Esophagus squamous epithelium (tissue), 5 donors: ENCODE data around the gene CDH12. TPM values are rescaled to one million over a fixed set of nuclear protein-coding genes. Genes with fewer than 3 reads are reported as not detected.

Experiments
- DNase-seq: peaks from one replicate; lab custom pipeline; 2025; lab: John Stamatoyannopoulos, UW
- H3K27ac ChIP-seq, 4 donors: fragments of 200-600 bp; sonication (generic); one replicate each; pipeline ENCODE4 v1.5.1; 2016 to 2019; ENCODE audit warnings: mild to moderate bottlenecking in 1 of 4
- H3K27me3 ChIP-seq, 4 donors: fragments of 200-600 bp; sonication (generic); 1 replicate in 3 of 4; 2 replicates in 1 of 4; pipeline versions ENCODE4 v1.5.1 to v1.6.0; 2017 to 2021; ENCODE audit warnings: antibody characterized with exemption in 1 of 4
- H3K36me3 ChIP-seq, 3 donors: fragments of 200-600 bp; sonication (generic); one replicate each; pipeline ENCODE4 v1.5.1; 2016 to 2019
- H3K4me1 ChIP-seq, 3 donors: fragments of 200-600 bp; sonication (generic); one replicate each; pipeline ENCODE4 v1.5.1; 2017 to 2019
- H3K4me3 ChIP-seq, 4 donors: fragments of 200-600 bp; sonication (generic); 1 replicate in 3 of 4; 2 replicates in 1 of 4; pipeline ENCODE4 v1.5.1; 2016 to 2019; ENCODE audit warnings: mild to moderate bottlenecking in 2 of 4, moderate library complexity in 1 of 4
- H3K9me3 ChIP-seq, 3 donors: fragments of 200-600 bp; sonication (generic); one replicate each; pipeline ENCODE4 v1.5.1; 2016 to 2019
- POLR2A ChIP-seq, 4 donors: fragments of 450-650 bp; IDR thresholded peaks; one replicate each; pipeline ENCODE4 v1.6.1; 2017; ENCODE audit warnings: antibody characterized with exemption in 4 of 4, mild to moderate bottlenecking in 4 of 4, moderate library complexity in 3 of 4
- WGBS, 2 donors: methylation state at CpG; one replicate each; pipeline ENCODE4 v1.1.5; 2018; 5-methylcytosine and 5-hydroxymethylcytosine counted together
- intact Hi-C: fragments of 100-400 bp; cut with DNase I; formaldehyde crosslinking; loops from one replicate; pipeline ENCODE4 v1.15.0; 2022
- total RNA-seq, 4 donors: library from RNA; depleted of rRNA; stranded (reverse); fragments of >200 nt; gene quantifications; one replicate each; pipeline ENCODE4 v1.1.0, GENCODE V29; 2016
- TF ChIP-seq, protein P1 (sequence below), 6 experiments: fragments of 450-650 bp in 4 of 6; fragments of 200-600 bp in 2 of 6; sonication (generic) in 2 of 6; IDR thresholded peaks; one replicate each; pipeline ENCODE4 v1.5.1; 2016 to 2019; ENCODE audit warnings: antibody characterized with exemption in 6 of 6, mild to moderate bottlenecking in 4 of 6, moderate library complexity in 4 of 6
- donor health status: DM: yes; HTN: yes; CAD: no.

The CDH12 gene
- total RNA-seq, 4 donors from 2014 or later: not detected

DNA sequence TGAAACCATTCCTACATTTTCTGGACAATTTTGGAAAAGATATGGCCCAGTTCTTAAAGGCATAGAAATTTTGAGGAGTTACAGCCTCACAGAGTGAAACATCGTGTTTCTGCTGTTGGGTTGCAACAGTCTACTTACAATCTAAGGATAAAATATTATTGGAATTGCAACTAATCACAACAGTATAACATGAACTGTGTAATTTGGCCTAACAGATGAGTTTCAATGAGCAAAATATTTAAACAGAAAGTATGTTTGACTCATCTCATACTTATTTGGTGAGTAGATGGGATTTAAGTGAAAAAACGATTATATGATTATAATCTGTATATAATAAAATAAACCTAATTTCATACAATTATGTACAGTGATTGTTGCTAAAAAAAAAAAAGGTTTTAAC, 1061.8 kb downstream of the CDH12 start:
- 46 to 51% methylated on average over 2 of the region's 2 CpGs for WGBS, 2 donors
- intact Hi-C loops: no loop called here

DNA sequence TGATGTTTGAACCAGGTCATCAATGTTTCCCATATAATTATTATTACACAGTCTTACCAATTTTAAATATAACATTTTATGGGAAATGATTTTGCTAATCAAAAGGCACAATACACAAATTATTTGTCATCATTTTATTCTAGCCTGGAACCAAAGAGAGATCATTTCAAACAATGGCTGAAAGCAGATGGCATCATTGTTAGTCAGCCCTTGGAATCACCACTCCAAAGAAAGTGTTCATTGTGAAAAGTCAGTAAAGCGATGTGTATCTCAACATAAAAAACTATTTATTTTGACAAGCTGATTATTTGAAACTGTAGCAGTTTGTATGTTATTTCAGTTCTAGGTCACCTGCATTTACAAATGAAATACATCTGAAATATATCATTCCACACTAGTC, 1068.7 kb downstream of the CDH12 start:
- Histone ChIP-seq H3K36me3 (no peaks in the 10 kb centered on the region), H3K9me3 (no peaks in the 10 kb centered on the region), H3K27ac (no peak overlapping the region), H3K27me3 (no peaks in the 10 kb centered on the region), H3K4me1 (no peaks in the 10 kb centered on the region), H3K4me3 (no peak overlapping the region)
- WGBS, 2 donors: 53 to 58% methylated on average over 1 of the region's 1 CpG
- TF ChIP-seq, protein P1, sequence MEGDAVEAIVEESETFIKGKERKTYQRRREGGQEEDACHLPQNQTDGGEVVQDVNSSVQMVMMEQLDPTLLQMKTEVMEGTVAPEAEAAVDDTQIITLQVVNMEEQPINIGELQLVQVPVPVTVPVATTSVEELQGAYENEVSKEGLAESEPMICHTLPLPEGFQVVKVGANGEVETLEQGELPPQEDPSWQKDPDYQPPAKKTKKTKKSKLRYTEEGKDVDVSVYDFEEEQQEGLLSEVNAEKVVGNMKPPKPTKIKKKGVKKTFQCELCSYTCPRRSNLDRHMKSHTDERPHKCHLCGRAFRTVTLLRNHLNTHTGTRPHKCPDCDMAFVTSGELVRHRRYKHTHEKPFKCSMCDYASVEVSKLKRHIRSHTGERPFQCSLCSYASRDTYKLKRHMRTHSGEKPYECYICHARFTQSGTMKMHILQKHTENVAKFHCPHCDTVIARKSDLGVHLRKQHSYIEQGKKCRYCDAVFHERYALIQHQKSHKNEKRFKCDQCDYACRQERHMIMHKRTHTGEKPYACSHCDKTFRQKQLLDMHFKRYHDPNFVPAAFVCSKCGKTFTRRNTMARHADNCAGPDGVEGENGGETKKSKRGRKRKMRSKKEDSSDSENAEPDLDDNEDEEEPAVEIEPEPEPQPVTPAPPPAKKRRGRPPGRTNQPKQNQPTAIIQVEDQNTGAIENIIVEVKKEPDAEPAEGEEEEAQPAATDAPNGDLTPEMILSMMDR (IDR thresholded peaks at IDR 0.05): no peak
- TF ChIP-seq POLR2A (IDR thresholded peaks at IDR 0.05): no peak
- intact Hi-C loops: no loop called here
- DNase-seq: no peak

More for the DNA sequence above, 1061.8 kb downstream of the CDH12 start:
- no peak for TF ChIP-seq POLR2A (IDR thresholded peaks at IDR 0.05)
- TF ChIP-seq, protein P1 (IDR thresholded peaks at IDR 0.05): no peak
- Histone ChIP-seq H3K9me3 (no peaks in the 10 kb centered on the region), H3K27me3 (no peaks in the 10 kb centered on the region), H3K4me1 (no peaks in the 10 kb centered on the region), H3K27ac (no peak overlapping the region), H3K36me3 (no peaks in the 10 kb centered on the region), H3K4me3 (no peak overlapping the region)
- no peak for DNase-seq

DNA sequence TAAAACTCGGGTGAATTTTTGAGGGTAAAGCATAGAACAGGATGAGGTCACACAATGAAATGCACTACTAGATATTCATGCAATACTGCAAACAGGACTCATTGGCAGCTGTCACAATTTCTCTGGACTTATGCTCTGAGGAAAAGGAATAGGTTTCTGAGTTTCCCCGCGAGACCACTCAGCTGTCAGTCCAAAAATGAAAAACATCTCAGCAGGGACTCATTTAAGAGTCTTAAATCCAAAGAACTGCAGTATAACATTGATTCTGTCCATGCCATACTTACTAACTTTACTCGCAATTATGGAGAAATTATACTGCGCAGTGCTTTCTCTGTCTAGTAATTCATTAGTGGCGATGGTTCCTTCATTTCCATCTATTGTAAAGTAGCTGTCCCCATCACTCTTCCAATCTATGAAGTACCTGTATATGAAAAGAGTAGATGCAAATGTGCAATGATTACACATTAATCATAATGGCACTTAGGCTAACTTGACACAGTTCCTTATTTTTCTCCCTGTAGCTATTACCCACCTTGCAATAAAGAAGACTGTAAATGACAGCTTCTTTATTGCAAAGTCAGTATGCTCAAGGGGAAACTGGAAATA, 1070.0 kb downstream of the CDH12 start:
- Histone ChIP-seq H3K9me3 (no peaks in the 10 kb centered on the region), H3K4me1 (no peaks in the 10 kb centered on the region), H3K27ac (no peak overlapping the region), H3K36me3 (no peaks in the 10 kb centered on the region), H3K4me3 (no peak overlapping the region), H3K27me3 (no peaks in the 10 kb centered on the region)
- DNase-seq: no peak
- TF ChIP-seq POLR2A (IDR thresholded peaks at IDR 0.05): no peak
- TF ChIP-seq, protein P1 (IDR thresholded peaks at IDR 0.05): no peak
- 80 to 88% methylated on average over 6 of the region's 6 CpGs for WGBS, 2 donors
- intact Hi-C loops: no loop called here

DNA sequence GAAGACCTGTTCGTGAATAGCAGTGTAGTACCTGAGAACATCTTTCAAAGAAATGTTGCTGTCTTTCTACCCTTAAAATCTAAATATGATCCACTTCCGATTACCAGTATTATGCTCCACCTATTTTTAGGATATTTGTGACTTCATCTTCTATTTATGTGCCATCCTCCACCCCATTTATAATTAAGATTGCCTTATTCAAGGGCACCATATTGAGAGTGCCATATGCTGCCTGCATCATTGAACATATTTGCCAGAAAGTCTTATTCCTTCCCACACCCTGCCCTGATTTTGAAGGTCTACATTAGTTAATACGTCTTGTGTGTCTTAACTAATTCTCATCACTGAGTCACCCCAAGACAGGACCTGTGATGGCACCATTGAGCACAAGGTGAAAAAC, 1076.7 kb downstream of the CDH12 start:
- intact Hi-C loops: no loop called here
- no peak overlapping the region for H3K27ac ChIP-seq
- no peaks in the 10 kb centered on the region for H3K36me3 ChIP-seq
- DNase-seq: no peak
- no peaks in the 10 kb centered on the region for H3K27me3 ChIP-seq
- H3K4me3 ChIP-seq: no peak overlapping the region
- H3K4me1 ChIP-seq: peaks cover 0 to 12% (median 6%) of the 10 kb centered on the region in 3 donors
- 86 to 93% methylated on average over 3 of the region's 3 CpGs for WGBS, 2 donors
- TF ChIP-seq, protein P1 (IDR thresholded peaks at IDR 0.05): no peak
- TF ChIP-seq POLR2A (IDR thresholded peaks at IDR 0.05): no peak
- no peaks in the 10 kb centered on the region for H3K9me3 ChIP-seq

DNA sequence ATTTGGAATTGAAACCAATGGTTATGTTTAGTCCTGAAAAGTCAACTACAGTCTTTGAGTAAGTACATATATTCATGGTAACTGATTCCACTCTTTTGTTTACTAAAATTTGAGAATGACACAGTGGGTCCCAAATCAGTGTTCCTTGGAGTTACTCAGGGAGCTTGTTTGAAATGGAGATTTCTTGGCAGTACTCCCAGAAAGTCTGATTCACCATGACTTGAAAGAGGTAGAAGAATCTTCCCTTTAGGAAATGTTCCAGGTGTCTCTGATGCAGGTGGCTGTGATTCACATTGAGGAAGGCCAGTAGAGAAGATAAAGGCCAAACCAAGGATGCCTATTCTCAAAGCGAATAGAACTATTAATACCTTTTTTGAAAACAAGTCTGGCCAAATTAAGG, 1078.3 kb downstream of the CDH12 start:
- WGBS, 2 donors: 24 to 31% methylated on average over 1 of the region's 1 CpG
- no peak overlapping the region for H3K4me3 ChIP-seq
- peaks cover 0 to 12% (median 6%) of the 10 kb centered on the region in 3 donors for H3K4me1 ChIP-seq
- DNase-seq: no peak
- H3K27ac ChIP-seq: no peak overlapping the region
- H3K9me3 ChIP-seq: no peaks in the 10 kb centered on the region
- intact Hi-C loops: no loop called here
- no peak for TF ChIP-seq POLR2A (IDR thresholded peaks at IDR 0.05)
- TF ChIP-seq, protein P1 (IDR thresholded peaks at IDR 0.05): no peak
- no peaks in the 10 kb centered on the region for H3K27me3 ChIP-seq
- no peaks in the 10 kb centered on the region for H3K36me3 ChIP-seq
